AG04450 (cell line): ENCODE data around the gene CDH2. TPM values are rescaled to one million over a fixed set of nuclear protein-coding genes. Genes with fewer than 3 reads are reported as not detected.
A peak's percentile ranks its signal among the peaks of the same experiment; 100 is the strongest.

Source experiments
- CTCF ChIA-PET: fragments of 300-600, 350-600 bp; formaldehyde crosslinking; extraction: SDS; loops from one replicate; lab custom pipeline; 2022; ENCODE audit warnings: antibody characterized with exemption, inconsistent platforms; lab: Charles Lee
- POLR2A ChIA-PET: fragments of 350-600 bp; formaldehyde crosslinking; extraction: SDS; loops from one replicate; lab custom pipeline; 2021; ENCODE audit warnings: antibody characterized with exemption, inconsistent platforms; lab: Yijun Ruan, JAX
- DNase-seq: peaks from one replicate; pipeline ENCODE4 v3.0.0-alpha.2; 2011; ENCODE audit warnings: low read depth, low spot score
- H3K27ac ChIP-seq: one replicate; pipeline ENCODE4 v1.5.1; 2012; ENCODE audit warnings: low read depth, low read length, control low read depth
- H3K27me3 ChIP-seq: one replicate; pipeline ENCODE4 v1.6.0; 2012; ENCODE audit warnings: low read length; ENCODE audit not compliant: control insufficient read depth, insufficient read depth
- H3K4me3 ChIP-seq: 2 replicates; pipeline ENCODE4 v1.5.1; 2011; ENCODE audit warnings: mild to moderate bottlenecking, low read depth, low read length, control low read depth
- H3K9me3 ChIP-seq: 2 replicates; pipeline ENCODE4 v1.5.1; 2012; ENCODE audit warnings: low read length; ENCODE audit not compliant: control insufficient read depth, insufficient read depth
- polyA plus RNA-seq: library from polyadenylated mRNA; depleted of rRNA; stranded (reverse); fragments of >200 nt; gene quantifications from 2 replicates; pipeline ENCODE4 v1.2.3, GENCODE V29; 2011
- TF ChIP-seq, protein P1 (sequence below): IDR thresholded peaks from 2 replicates; pipeline ENCODE4 v1.5.1; 2011; ENCODE audit warnings: low read depth, low read length, control low read depth, inconsistent platforms

CDH2 gene
- polyA plus RNA-seq, 1 experiment, result 45.9 TPM

- Histone ChIP-seq H3K27me3 (no peaks in the 10 kb centered on the region), H3K9me3 (no peaks in the 10 kb centered on the region), H3K27ac (no peak overlapping the region), H3K4me3 (no peak overlapping the region)
- POLR2A ChIA-PET, result no interaction called here
- TF ChIP-seq, protein P1, sequence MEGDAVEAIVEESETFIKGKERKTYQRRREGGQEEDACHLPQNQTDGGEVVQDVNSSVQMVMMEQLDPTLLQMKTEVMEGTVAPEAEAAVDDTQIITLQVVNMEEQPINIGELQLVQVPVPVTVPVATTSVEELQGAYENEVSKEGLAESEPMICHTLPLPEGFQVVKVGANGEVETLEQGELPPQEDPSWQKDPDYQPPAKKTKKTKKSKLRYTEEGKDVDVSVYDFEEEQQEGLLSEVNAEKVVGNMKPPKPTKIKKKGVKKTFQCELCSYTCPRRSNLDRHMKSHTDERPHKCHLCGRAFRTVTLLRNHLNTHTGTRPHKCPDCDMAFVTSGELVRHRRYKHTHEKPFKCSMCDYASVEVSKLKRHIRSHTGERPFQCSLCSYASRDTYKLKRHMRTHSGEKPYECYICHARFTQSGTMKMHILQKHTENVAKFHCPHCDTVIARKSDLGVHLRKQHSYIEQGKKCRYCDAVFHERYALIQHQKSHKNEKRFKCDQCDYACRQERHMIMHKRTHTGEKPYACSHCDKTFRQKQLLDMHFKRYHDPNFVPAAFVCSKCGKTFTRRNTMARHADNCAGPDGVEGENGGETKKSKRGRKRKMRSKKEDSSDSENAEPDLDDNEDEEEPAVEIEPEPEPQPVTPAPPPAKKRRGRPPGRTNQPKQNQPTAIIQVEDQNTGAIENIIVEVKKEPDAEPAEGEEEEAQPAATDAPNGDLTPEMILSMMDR, result no peak
- CTCF ChIA-PET, result no interaction called here
- no peak for DNase-seq
Measured at GRCh38 chr18:28062443-28062842, 114.5 kb downstream of the CDH2 start.

DNA sequence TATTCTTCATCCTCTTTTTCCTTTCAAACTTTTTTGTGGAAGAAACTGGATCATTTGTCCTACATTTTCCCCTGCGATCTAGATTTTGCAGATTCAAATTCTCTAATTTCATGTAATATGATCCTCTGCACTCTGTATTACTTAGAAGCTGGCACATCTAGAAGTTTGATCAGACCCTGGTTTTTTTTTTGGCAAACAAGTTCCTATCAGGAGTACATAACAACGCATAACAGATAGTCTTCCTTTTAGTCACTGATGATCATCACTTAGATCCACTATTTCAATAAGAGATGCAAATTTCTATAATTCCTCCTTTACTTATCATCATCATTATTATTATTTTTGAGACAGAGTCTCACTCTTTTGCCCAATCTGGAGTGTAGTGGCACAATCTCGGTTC is 117.1 kb downstream of the CDH2 start:
- POLR2A ChIA-PET, result no interaction called here
- DNase-seq, result no peak
- no peak overlapping the region for H3K4me3 ChIP-seq
- H3K27me3 ChIP-seq, result no peaks in the 10 kb centered on the region
- no peak overlapping the region for H3K27ac ChIP-seq
- no peaks in the 10 kb centered on the region for H3K9me3 ChIP-seq
- CTCF ChIA-PET, result no interaction called here
- TF ChIP-seq, protein P1, result no peak

GRCh38 chr18:28050545-28050944 is 126.4 kb downstream of the CDH2 start:
- POLR2A ChIA-PET, result no interaction called here
- H3K4me3 ChIP-seq, result no peak overlapping the region
- H3K27me3 ChIP-seq, result no peaks in the 10 kb centered on the region
- DNase-seq, result no peak
- no peak overlapping the region for H3K27ac ChIP-seq
- CTCF ChIA-PET, result interaction anchor here (1.2 kb wide), 1 partner anchor 13 kb away, joined by 3 read pairs; no protein-coding TSS in a partner anchor
- H3K9me3 ChIP-seq, result no peaks in the 10 kb centered on the region
- TF ChIP-seq, protein P1, result no peak

DNA sequence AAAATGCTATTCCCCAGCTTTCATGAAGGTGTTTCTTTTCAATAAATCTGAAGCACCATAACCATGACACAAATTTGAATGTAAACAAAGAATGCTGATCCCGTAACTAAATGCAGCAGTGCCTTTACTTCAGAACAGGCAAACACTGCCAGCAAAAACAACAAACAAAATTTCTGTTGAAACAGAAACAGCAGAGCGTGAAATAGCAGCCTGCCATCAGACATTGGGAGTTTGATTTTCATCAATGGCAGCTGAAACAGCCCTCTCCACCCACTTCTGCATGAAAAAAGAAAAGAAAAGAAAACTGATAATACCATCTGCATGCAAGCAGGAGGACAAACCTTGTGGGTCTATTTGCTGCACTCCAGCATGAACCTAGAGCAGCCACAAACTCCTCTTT is 128.3 kb downstream of the CDH2 start:
- CTCF ChIA-PET, result no interaction called here
- no peak overlapping the region for H3K4me3 ChIP-seq
- TF ChIP-seq, protein P1, result no peak
- H3K27me3 ChIP-seq, result no peaks in the 10 kb centered on the region
- no peak overlapping the region for H3K27ac ChIP-seq
- H3K9me3 ChIP-seq, result no peaks in the 10 kb centered on the region
- POLR2A ChIA-PET, result no interaction called here
- no peak for DNase-seq

DNA sequence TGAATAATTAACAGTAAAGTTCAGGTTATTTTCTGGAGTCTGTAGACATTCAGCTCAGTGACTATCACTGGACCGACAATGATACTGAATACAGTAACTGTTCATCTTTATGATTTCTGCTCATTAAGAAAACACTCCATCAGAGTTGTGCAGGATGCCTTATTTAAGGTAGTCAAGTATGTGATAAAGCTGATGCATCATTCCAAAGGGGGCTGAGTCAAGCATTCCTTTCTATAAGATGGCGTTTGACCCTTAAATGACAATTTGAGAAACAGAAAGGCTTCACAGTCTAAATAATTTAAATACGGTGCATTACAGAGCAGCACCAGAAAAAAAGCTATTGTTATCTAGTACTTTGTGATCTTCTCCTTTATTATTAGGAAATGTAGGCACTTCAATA is 131.1 kb downstream of the CDH2 start:
- H3K4me3 ChIP-seq, result peak overlapping the region; percentile 3; the same call in 1 of the 2 replicates
- no peaks in the 10 kb centered on the region for H3K9me3 ChIP-seq
- DNase-seq, result no peak
- ChIA-PET POLR2A (interaction anchor here (0.5 kb wide), 1 partner anchor 230 kb away, joined by 6 read pairs; no protein-coding TSS in a partner anchor), CTCF (interaction anchor here (1.4 kb wide), 1 partner anchor 23 kb away, joined by 3 read pairs; no protein-coding TSS in a partner anchor)
- no peaks in the 10 kb centered on the region for H3K27me3 ChIP-seq
- TF ChIP-seq, protein P1, result no peak
- H3K27ac ChIP-seq, result no peak overlapping the region
